NOMO-1 treated with dmso at 0.1 percent for 144 hours (cell line): ENCODE measurements around the gene ACTL8.

Experiments
- DNase-seq: peaks from one replicate; lab custom pipeline; 2025; ENCODE audit not compliant: unreplicated experiment; lab: John Stamatoyannopoulos, UW

The ACTL8 gene

DNA sequence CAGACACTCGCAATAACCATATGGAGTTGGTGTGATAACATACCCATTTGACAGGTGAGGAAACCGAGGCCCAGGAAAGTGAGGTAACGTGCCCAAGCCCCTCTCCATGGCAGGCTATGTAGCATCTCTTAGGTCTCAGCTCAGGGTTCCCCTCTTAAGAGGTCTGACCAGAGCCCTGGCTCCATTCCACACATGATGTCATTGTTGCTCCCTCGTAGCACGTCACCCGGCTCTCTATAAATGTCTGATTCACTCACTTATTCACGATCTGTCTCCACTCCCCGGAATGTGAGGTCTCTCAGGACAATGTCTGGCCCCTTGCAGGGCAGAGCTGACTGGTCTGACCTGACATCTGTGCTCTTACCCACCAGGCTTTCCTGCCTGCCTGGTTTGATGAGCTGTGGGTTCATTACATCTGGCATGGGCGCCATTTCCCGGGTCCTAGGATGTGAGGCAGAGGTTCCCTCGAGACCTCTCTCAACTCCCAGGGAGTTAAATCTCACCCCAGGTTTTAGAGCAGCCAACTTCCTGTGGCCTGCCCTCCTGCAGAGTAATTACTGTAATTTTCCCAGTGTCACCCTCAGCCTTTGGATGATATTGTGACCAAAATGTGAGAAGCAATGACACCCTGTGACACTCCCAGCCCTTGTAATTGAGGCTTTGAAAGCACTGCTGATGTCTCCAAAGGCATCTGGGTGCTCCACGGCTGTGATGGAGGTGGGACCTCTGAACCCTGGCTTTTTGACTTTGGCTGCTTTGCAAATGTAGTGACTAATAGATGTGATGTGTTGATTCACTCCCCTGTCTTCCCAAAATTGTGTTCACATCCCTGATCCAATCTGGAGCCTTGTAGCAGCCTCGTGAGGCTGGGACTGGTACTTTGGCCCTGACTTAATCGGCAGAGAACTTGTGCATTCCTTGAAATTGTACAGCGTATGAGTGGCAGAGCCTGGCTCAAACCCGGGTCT lies 10.6 kb downstream of the ACTL8 start:
- no peak for DNase-seq

DNA sequence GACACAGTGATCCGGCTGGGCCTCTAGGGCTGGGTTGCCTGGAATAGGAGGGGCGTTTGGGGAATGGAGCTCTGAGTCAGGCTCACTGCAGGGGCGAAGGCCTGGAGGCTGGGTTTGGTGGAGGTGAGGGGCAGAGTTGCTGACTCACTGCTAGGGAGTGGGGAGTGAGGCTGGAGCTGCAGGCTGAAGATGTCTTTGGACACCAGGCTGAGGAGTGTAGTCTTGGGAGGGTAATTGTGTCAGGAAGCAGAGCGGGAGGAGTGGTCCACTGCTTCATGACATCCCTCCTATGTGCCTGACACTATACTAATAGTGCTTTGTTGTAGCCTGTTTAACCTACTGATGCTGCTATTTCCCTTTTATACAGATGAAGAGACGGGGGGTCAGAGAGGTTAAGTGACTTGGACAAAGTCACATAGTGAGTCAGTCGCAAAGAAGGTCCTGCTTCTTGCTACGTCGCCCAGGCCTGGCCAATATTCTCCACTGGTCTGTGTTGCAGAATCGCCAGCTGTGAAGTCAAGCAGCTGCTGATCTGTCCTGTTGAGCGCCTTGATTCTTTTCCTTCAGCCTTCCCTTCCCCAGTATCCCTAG lies 13.6 kb downstream of the ACTL8 start:
- DNase-seq, result no peak

DNA sequence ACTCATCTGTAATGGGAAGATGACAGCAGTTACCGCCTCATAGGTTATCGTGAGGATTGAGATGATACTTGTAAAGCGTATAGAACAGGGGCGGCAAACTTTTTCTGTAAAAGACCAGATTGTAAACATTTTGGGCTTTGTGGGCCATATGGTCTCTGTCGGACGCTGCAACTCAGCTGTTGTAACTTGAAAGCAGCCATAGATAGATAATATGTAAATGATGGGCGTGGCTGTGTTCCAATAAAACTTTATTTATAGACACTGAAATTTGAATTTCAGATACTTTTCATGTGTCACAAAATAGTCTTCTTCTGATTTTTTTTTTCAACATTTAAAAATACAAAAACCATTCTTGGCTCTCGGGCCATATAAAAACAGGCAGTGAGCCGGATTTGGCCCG lies 15.8 kb downstream of the ACTL8 start:
- DNase-seq, result no peak

DNA sequence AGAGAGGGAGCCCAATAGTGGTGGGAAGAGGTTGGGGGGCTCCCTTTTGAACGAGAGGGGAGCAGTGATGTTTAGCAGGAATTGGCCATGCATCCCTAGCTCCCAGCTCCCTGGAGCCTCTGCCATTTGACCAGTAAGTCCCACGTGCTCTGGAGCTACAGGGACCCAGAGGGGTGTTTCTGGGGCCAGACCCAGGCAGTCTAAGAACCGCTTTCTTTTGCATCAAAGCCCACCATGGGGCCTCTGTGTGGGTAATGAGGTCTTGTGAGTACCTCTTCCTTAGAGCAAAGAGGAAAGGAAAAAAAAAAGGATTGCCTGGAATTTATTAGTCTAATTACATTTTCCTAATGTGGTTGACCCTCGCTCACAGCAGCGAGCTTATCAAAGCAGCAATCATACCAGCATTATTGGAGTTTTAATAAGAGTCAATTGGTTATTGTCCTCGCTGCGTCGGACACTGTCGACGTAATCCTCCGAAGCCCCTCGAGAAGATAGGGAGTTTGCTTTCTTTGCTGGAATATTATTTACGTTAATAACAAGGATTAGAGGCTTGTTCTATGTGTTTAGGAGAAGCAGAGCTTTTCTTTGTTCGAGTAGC lies 17.6 kb downstream of the ACTL8 start:
- no peak for DNase-seq

DNA sequence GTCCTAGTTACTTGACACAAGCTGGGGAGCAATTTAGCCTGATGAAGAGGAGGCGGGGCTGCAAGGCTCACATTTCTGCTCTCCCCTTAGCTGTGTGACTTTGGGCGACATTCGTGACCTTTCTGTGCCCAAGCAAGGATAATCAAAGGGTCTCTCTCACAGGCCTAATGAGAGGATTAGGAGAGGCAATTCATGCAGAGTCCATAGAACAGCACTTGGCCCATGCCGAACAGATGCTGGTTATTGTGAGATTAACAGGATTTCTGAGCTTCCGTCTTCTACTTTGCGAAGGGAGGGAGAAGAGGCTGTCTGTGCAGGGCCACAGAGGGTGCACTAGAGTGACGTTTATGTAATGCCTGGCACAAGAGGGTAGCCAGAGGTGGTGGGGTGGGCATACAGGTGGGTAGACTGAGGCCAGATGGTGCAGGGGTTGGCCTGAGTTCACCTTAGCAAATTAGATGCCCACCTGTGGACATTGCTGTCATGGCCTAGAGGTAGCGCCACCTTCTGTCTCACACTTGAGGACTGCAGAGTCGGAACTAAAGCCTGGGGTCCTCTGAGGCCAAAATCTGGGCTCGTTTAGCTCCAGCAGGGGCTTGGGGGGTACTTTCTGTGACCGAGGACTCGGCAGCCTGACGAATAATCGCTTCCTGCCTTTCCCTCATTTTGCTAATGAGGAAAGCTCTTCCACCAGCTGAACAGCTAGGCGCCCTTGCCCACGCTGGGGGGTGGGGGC lies 18.6 kb downstream of the ACTL8 start:
- no peak for DNase-seq

DNA sequence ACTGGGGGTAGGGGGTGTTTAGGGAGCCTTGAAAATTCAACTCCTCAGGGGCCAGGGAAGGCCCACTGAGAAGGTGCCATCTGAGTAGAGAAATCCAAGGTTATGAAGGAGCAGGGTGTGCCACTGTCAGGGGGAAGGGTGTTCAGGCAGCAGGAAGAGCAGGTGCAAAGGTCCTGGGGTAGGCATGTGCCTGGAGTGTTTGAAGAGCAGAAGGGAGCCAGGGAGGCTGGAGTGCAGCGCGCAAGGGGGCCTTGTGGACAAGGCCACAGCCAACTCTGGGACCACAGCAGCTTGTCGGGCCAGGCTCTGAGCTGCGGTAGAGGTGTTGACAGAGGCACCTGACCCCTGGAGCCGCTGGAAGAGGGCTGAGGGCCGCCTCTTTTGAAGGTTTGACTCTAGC lies 19.3 kb downstream of the ACTL8 start:
- DNase-seq, result no peak

DNA sequence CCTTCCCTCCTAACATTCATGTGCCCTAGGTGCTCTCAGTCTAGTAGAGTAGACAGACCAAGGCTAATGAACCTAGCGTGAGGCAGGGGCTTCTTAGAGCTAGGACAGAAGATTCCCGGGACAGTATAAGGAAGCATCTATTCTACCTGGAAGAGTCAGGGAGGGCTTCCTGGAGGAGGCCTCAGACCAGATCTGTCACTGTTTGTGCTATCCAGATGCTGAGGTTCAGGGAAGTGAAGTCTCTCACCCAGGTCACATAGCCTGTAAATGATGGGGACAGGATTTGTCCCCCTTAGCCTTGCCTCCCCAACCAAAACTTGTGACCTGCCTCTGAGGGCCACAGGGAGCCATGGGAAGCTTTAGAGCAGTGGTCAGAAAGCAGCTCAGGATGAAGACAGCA lies 20.7 kb downstream of the ACTL8 start:
- no peak for DNase-seq

DNA sequence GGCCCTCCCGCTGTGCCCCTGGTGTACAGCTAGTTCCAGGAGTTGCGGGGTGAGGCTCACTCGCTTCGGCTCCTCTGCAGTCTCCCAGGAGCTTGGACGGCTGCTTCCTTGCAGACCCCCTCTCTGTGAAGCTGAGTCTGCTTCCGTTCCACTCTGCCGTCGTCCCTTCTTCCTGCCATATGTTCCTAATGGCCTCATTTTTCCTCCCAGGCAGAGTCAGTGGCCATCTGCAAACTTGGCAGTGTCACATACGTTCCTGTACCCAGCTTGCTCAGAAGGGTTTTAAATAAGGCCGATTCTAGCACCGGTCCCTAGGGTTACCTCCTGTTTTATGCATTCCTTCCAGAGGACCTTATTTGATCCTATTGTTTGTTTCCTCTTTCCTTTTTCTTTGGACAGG lies 21.3 kb downstream of the ACTL8 start:
- DNase-seq, result no peak

DNA sequence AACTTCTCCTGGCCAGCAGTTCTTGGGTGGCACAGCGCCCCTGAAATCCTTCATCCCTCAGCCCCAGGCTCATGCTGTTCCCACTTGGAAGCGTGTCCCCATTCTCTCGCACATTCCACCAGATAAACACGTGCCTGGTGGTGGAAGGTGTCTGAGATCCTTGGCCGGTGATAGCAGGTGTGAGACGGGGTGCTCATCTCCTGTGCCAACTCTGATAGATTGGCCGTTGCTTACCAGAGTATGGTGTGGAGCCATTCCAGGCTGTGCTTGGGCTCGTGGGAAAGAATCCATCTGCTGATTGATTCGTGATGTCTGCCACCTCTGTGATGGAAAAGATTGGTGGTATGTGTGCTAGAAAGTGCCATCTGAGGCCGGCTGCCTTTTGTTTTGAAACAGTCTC lies 22.2 kb downstream of the ACTL8 start:
- no peak for DNase-seq

DNA sequence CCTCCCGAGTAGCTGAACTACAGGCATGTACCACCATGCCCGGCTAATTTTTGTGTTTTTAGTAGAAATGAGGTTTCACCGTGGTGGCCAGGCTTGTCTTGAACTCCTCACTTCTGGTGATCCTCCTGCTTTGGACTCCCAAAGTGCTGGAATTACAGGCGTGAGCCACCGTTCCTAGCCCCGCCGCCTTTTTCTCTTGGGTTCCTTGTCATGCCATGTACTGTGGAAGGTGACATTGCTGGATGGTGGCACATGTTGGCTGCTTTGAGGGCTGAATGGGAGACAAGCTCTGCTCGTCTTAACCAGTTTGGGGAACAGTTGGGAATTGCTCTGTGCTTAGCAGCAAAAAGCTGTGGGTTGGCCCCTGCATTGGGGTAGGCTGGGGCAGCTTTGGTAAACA lies 22.7 kb downstream of the ACTL8 start:
- no peak for DNase-seq

DNA sequence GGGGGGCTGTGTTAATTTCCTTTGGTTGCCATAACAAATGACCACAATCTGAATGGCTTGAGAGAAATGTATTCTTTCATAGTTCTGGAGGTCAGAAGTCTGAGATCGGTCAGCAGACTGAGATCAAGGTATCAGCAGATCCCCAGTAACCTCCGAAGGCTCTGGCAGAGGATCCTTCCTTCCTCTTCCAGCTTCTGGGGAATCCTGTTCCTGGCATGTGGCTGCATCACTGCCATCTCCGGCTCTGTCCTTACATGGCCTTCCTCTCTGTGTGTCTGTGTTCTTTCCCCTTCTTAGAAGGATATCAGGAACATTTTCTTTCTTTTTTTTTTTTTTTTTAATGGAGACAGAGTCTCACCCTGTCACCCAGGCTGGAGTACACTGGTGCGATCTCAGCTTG lies 25.8 kb downstream of the ACTL8 start:
- no peak for DNase-seq

DNA sequence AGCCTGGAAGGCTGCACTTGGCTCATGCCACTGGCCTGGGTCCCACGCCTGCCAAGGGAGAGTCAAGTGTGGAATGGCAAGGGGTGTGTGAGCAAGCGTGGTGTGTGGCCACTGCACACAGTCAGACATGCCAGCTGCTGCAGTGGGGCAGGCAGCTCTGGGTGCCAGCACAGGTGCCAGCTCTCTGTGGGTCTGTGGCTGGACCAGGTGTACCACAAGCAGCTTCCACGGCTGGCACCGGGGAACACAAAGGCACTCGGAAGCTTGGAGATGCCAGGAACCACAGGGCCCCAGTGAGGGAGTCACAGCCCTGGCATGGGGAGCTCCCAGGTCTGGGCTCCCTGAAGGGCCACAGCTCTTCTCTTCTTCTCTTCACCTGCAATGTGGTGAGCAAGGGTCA lies 34.8 kb downstream of the ACTL8 start:
- no peak for DNase-seq

DNA sequence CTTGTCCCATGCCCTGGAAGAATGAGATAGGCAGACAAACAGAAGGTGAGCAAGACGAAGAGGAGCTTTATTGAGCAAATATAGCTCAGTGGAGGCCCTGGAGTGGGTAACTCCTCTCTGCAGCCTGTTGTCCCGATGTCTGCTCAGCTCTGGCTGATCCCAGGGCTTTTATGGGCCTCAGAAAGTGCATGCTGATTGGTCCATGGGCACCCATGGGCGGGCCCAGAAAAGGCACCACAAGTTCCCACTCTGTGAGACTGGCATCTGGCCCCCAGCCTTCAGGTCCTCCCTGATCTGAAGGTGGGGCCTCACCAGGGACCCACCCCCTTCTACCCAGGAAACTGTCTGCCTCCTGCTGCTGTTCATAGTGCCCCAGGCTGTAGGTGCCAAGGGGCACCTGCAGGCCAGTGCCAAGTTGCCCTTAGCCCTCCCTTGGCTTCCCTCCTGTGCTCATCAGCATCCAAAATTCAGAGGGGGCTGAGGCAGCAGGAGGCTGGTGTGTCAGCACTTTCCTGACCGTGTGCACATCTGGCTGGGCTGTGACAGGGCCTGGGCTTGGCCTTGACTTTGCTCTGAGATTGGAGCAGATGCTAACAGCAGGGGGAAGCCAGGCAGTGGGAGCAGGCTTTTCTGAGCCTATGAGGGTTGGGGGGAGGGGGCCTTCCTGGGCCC lies 35.4 kb downstream of the ACTL8 start:
- no peak for DNase-seq

DNA sequence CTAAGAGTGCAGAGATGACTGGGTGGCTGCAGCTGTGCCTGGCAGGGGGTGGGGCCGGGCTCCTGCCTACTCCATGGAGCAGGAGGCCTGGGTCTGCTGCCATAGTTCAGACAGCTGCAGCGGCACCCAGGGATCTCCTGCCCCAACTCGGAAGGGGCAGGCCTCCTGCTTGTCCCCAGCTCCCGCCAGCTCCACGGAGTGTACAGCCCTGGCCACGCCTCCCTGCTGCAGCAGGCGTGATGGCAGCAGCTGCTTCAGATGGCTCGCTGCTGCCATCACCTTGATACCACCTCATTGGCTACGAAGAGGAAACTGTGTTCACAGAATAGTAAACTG lies 35.9 kb downstream of the ACTL8 start:
- no peak for DNase-seq

DNA sequence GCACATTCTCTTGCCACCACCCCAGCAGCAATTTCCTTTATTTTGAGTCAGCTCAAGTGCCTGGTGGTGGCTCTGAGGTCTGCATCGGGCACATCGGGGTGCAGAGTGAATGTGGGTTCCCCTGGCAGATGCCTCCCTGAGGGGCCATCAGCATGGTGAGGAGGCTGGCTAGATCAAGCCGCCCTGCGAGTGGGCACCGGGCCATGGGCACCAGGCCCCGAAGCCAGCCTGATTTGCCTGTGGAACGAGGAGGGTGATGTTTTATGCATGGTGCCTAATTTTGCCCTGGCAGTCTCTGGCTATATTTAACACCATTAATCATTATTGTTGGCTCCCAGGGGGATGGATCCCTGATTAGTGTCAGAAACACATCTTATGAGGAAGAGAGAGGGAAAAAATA lies 36.3 kb downstream of the ACTL8 start:
- DNase-seq, result no peak

DNA sequence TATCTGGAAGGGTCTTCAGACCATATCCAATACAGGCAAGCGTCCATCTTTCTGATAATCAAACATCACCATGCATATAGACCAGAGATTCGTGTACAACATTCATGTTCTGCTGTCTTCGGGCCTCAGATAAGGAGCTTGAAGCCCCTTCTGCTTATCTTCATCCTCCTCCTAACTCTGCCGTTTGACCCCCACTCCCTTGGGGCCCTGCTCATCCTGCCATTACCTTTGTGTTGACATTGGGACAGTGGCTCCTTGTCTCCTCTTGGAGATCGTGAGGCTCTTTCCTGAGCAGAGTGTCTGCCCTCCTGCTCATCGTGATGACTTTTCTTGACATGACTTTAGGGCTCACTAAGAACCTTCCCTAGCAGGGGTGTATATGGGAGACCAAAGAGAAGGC lies 37.3 kb downstream of the ACTL8 start:
- DNase-seq, result no peak

DNA sequence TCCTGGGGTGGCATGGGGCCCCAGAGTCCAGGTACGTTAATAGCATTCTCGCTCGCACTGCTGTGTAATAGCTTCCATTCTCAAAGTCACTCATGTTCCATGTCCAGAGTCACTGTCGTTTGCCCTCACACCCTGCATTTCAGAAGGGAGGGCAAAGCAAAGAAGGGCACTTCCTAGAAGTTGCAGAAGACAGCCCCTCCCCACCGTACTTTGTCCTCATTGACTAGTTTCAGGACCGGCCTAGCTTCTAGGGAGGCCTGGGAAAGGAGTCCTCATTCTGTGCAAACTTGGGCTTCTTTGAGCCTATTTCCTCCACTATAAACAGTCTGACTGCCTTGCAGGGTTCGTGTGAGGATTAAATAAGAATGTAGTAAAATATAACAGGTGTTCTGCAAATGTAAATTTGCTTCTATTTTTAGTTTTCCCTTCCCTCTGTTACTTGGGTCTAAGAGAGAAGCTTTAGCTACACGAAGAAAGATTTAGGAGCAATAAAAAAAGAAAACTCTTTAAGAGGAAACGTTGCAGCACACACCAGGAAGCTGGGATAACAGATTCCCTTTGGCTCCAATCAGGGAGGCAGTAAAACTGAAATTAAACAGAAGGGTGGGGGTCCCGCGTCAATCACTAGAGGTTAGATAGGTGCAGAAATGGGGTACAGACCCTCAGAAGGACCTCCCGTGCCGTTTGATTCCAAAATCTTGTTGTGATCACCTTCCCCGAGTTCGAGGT lies 40.1 kb downstream of the ACTL8 start:
- no peak for DNase-seq

DNA sequence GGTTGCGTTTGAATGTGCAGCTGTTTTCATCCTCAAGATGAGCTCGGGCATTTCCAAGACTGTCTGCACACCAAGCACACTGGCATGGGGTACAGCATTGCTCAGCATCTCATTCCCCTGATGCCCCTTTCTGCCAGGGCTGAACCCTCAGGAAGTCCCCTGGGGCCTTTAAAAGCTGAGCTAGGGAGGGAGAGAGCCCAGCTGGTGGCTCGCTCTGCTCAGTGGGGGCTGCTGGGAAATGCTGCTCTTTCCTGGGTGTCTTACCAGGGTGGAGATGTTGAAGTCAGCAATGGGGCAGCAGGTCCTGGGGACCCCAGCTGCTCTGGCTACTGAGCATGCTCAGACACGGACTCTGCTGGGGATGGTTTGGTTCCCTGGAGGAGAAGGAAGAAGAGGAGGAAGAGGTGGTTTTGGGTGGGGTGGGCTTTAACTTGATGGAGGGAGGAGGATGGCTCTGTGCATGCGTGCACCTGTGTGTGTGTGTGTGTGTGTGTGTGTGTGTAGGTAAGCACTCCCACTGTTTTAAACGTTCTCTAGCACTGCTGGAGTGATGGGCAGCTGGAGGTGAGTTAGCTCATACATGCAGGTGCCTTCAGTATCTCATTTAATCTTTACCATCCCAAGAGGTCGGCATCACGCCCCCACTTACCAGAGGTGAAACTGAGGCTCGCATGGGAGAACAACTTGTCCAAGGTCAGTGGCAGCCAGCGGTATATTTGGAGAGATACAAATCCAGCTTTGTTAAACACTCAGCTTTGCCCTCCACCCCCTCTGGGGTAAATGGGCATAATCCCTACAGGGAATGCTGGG lies 40.9 kb downstream of the ACTL8 start:
- DNase-seq, result no peak

DNA sequence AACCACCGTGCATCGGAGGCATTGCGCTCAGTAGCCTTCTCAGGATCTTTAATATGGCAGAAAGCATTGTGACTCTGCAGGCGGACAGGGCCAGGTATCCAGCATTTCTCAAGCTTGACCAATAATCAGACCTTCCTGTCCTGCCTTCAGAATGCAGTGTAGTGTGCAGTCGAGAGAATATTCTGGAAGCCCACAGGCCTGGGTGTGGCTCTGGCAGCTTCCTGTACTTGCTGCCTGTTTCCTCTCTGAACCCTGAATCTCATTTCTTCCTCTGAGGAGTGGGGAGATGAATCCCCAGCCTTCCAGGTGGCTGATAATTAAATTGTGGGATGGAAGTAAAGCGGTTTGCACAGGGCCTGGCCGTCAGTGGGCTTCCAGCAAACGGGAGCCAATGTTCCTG lies 42.3 kb downstream of the ACTL8 start:
- DNase-seq, result no peak

DNA sequence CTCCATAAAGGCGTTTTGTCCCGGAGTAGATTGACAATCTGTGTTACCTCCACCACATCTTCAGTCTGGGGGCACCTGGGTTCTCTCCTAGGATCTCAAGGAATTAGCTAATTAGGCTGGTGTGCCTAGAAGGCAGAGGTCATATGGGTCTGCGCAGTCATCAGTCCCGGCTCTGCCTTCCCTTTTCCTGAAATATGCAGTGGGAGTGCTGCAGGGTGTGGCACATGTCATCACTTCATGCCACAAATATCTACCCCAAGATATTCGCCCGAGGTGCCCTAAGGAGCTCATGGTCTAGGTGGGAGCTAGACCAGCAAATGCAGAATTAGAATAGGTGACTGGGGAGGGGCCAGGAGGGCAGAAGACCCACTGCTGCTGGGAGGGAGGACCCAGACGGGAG lies 42.9 kb downstream of the ACTL8 start:
- DNase-seq, result no peak
